H9 (cell line): ENCODE results near the gene FBXL7. TPM values are rescaled to one million over a fixed set of nuclear protein-coding genes. Genes with fewer than 3 reads are reported as not detected.

ENCODE experiments used
- DNase-seq: peaks from one replicate; pipeline ENCODE4 v3.0.0-alpha.2; 2017
- H2AFZ ChIP-seq: one replicate; pipeline ENCODE4 v1.6.1; 2013; ENCODE audit warnings: mild to moderate bottlenecking, low read length, control low read depth, moderate library complexity
- H2AK5ac ChIP-seq: 2 replicates; pipeline ENCODE4 v1.6.1; 2013; ENCODE audit warnings: low read length, control low read depth, mixed read lengths; ENCODE audit not compliant: insufficient read length
- H2BK120ac ChIP-seq: one replicate; pipeline ENCODE4 v1.6.1; 2013; ENCODE audit warnings: low read depth, mild to moderate bottlenecking, low read length, control low read depth, inconsistent platforms; ENCODE audit not compliant: poor library complexity, severe bottlenecking
- H2BK12ac ChIP-seq: 2 replicates; pipeline ENCODE4 v1.6.1; 2013; ENCODE audit warnings: low read length, control low read depth, mixed read lengths, low read depth; ENCODE audit not compliant: insufficient read length
- H2BK15ac ChIP-seq: 2 replicates; pipeline ENCODE4 v1.6.1; 2013; ENCODE audit warnings: low read depth, low read length, control low read depth
- H2BK20ac ChIP-seq: one replicate; pipeline ENCODE4 v1.6.1; 2013; ENCODE audit warnings: low read depth, mild to moderate bottlenecking, low read length, control low read depth, inconsistent platforms; ENCODE audit not compliant: poor library complexity, severe bottlenecking
- H2BK5ac ChIP-seq: 2 replicates; pipeline ENCODE4 v1.6.1; 2013; ENCODE audit warnings: low read length, control low read depth, mixed read lengths; ENCODE audit not compliant: insufficient read length
- H3K14ac ChIP-seq: 2 replicates; pipeline ENCODE4 v1.6.1; 2013; ENCODE audit warnings: low read length, control low read depth; ENCODE audit not compliant: insufficient read depth
- H3K18ac ChIP-seq: 2 replicates; pipeline ENCODE4 v1.6.1; 2013; ENCODE audit warnings: low read depth, mild to moderate bottlenecking, mixed read lengths, low read length, control low read depth; ENCODE audit not compliant: insufficient read length
- H3K23ac ChIP-seq: 2 replicates; pipeline ENCODE4 v1.6.1; 2013; ENCODE audit warnings: low read length, control low read depth, mixed read lengths, low read depth; ENCODE audit not compliant: insufficient read length
- H3K23me2 ChIP-seq: 2 replicates; pipeline ENCODE4 v1.6.1; 2013; ENCODE audit warnings: low read depth, mild to moderate bottlenecking, mixed read lengths, low read length, control low read depth; ENCODE audit not compliant: insufficient read length, poor library complexity, severe bottlenecking
- H3K27ac ChIP-seq: 2 replicates; pipeline ENCODE4 v1.5.1; 2013; ENCODE audit warnings: low read length, control low read depth, mixed read lengths, low read depth; ENCODE audit not compliant: insufficient read length
- H3K27me3 ChIP-seq: 2 replicates; pipeline ENCODE4 v1.6.1; 2013; ENCODE audit warnings: low read length, control low read depth, inconsistent platforms; ENCODE audit not compliant: insufficient read depth
- H3K4ac ChIP-seq: 2 replicates; pipeline ENCODE4 v1.6.1; 2013; ENCODE audit warnings: low read depth, mild to moderate bottlenecking, control low read depth, inconsistent platforms, low read length, moderate library complexity
- H3K4me1 ChIP-seq: 2 replicates; pipeline ENCODE4 v1.6.1; 2013; ENCODE audit warnings: low read length, control low read depth, inconsistent platforms; ENCODE audit not compliant: insufficient read depth
- H3K4me2 ChIP-seq: 2 replicates; pipeline ENCODE4 v1.6.1; 2013; ENCODE audit warnings: low read length, control low read depth, mixed read lengths; ENCODE audit not compliant: insufficient read length, insufficient read depth
- H3K56ac ChIP-seq: 2 replicates; pipeline ENCODE4 v1.6.1; 2013; ENCODE audit warnings: low read depth, mild to moderate bottlenecking, mixed read lengths, low read length, control low read depth; ENCODE audit not compliant: insufficient read length
- H3K79me1 ChIP-seq: 2 replicates; pipeline ENCODE4 v1.6.1; 2013; ENCODE audit warnings: low read depth, mild to moderate bottlenecking, moderate library complexity, low read length, control low read depth, inconsistent platforms; ENCODE audit not compliant: insufficient read depth, poor library complexity, severe bottlenecking
- H3K79me2 ChIP-seq: 2 replicates; pipeline ENCODE4 v1.6.1; 2013; ENCODE audit warnings: low read length, control low read depth, inconsistent platforms; ENCODE audit not compliant: insufficient read depth
- H3K9ac ChIP-seq: 2 replicates; pipeline ENCODE4 v1.6.1; 2013; ENCODE audit warnings: low read length, control low read depth, mixed read lengths; ENCODE audit not compliant: insufficient read length; ENCODE audit errors: extremely low read depth
- H3K9me3 ChIP-seq: one replicate; pipeline ENCODE4 v1.6.1; 2013; ENCODE audit warnings: low read depth, low read length, inconsistent platforms; ENCODE audit not compliant: control insufficient read depth
- H3T11ph ChIP-seq: one replicate; pipeline ENCODE4 v1.6.1; 2013; ENCODE audit warnings: mild to moderate bottlenecking, low read length, control low read depth, inconsistent platforms
- H4K20me1 ChIP-seq: one replicate; pipeline ENCODE4 v1.6.1; 2013; ENCODE audit not compliant: control insufficient read depth, insufficient read length, insufficient read depth
- H4K5ac ChIP-seq: 2 replicates; pipeline ENCODE4 v1.6.1; 2013; ENCODE audit warnings: low read depth, mild to moderate bottlenecking, mixed read lengths, low read length, control low read depth; ENCODE audit not compliant: insufficient read length
- H4K8ac ChIP-seq: replicated peaks from 2 replicates; pipeline ENCODE4 v1.6.1; 2013; ENCODE audit warnings: low read length, control low read depth, mixed read lengths, low read depth; ENCODE audit not compliant: insufficient read length
- H4K91ac ChIP-seq: 2 replicates; pipeline ENCODE4 v1.6.1; 2013; ENCODE audit warnings: low read depth, mild to moderate bottlenecking, moderate library complexity, mixed read lengths, low read length, control low read depth; ENCODE audit not compliant: insufficient read length
- H3K27ac Mint-ChIP-seq, 3 experiments: 2 replicates in 2 of 3; 3 replicates in 1 of 3; pipeline ENCODE4 v1.8.0; 2020 to 2021; ENCODE audit warnings: mixed read lengths in 3 of 3, mild to moderate bottlenecking in 1 of 3, moderate library complexity in 1 of 3
- H3K27me3 Mint-ChIP-seq: 2 replicates; pipeline ENCODE4 v1.8.0; 2021; ENCODE audit warnings: low read depth, mild to moderate bottlenecking, moderate library complexity, mixed read lengths
- H3K36me3 Mint-ChIP-seq, 3 experiments: 2 replicates in 2 of 3; 3 replicates in 1 of 3; pipeline ENCODE4 v1.8.0; 2020 to 2021; ENCODE audit warnings: low read depth in 3 of 3, mixed read lengths in 3 of 3; ENCODE audit not compliant: insufficient read depth in 1 of 3
- H3K4me1 Mint-ChIP-seq, 2 experiments: 2 replicates each; pipeline ENCODE4 v1.8.0; 2020; ENCODE audit warnings: mixed read lengths in 2 of 2
- H3K4me3 Mint-ChIP-seq, 2 experiments: 2 replicates in 1 of 2; 3 replicates in 1 of 2; pipeline ENCODE4 v1.8.0; 2020 to 2021; ENCODE audit warnings: mild to moderate bottlenecking in 2 of 2, mixed read lengths in 2 of 2, moderate library complexity in 1 of 2
- H3K9me3 Mint-ChIP-seq, 2 experiments: 2 replicates in 1 of 2; 3 replicates in 1 of 2; pipeline ENCODE4 v1.8.0; 2020; ENCODE audit warnings: mild to moderate bottlenecking in 2 of 2, mixed read lengths in 2 of 2, moderate library complexity in 1 of 2
- WGBS: extraction: QIAGEN DNeasy Blood & Tissue Kit; methylation state at CpG from one replicate; pipeline ENCODE4 v1.1.7; 2013; ENCODE audit warnings: missing lambda C conversion rate, low lambda C conversion rate, mixed read lengths; ENCODE audit not compliant: insufficient read length; ENCODE audit errors: extremely low coverage; 5-methylcytosine and 5-hydroxymethylcytosine counted together
- total RNA-seq: library from RNA; stranded (reverse); gene quantifications from 2 replicates; pipeline ENCODE4 v1.2.1, GENCODE V29; 2021
- TF ChIP-seq, protein P1 (sequence below): fragments of 200-600 bp; sonication (generic); conservative IDR thresholded peaks from 3 replicates; pipeline ENCODE4 v1.8.0; 2021; ENCODE audit warnings: antibody characterized with exemption, mild to moderate bottlenecking

Gene FBXL7
- total RNA-seq, 1 experiment from 2014 or later = 14.6 TPM

DNA sequence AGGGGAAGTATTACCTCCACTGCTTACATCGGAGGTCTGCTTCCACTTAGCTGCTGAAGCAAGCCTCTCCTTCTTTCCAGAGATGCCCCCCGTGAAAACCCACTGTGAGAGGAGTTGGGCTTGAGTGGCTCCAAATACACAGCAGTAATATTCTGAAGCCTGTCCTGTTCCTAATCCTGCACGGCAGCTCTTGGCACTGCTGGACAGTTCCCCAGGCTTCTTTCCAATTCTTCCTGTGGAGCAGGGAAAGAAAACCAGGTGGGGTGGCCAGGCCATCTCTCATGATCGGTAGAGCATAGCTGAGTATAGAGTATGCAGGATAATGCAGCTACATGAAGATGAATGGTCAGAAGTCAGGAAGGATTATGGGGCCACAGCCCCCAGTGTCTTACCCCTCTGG, 344.3 kb downstream of the FBXL7 start:
- Histone ChIP-seq H3K56ac (no peak overlapping the region), H2BK12ac (no peak overlapping the region), H3K27me3 (no peaks in the 10 kb centered on the region), H3K79me2 (no peaks in the 10 kb centered on the region), H2BK5ac (no peak overlapping the region), H3K79me1 (no peaks in the 10 kb centered on the region), H3T11ph (no peak overlapping the region), H3K4ac (no peak overlapping the region), H3K4me2 (no peak overlapping the region), H2AK5ac (no peak overlapping the region), H3K9ac (no peak overlapping the region), H2BK120ac (no peak overlapping the region), H4K91ac (no peak overlapping the region), H2BK20ac (no peak overlapping the region), H3K4me1 (no peaks in the 10 kb centered on the region), H3K23ac (no peak overlapping the region), H3K23me2 (no peaks in the 10 kb centered on the region), H4K20me1 (no peaks in the 10 kb centered on the region), H4K5ac (no peak overlapping the region), H2BK15ac (no peak overlapping the region), H3K18ac (no peak overlapping the region), H3K9me3 (peaks cover 9% of the 10 kb centered on the region), H2AFZ (no peak overlapping the region), H3K14ac (no peak overlapping the region), H3K27ac (no peak overlapping the region), H4K8ac (no peak overlapping the region)
- Mint-ChIP-seq H3K27ac (no peak overlapping the region), H3K4me1 (peaks cover 0 to 3% of the 10 kb centered on the region in 2 experiments; a peak in 1 of 4 replicates), H3K4me3 (no peak overlapping the region), H3K36me3 (peaks cover 13 to 24% (median 16%) of the 10 kb centered on the region in 3 experiments), H3K27me3 (no peaks in the 10 kb centered on the region), H3K9me3 (peaks cover 21 to 31% of the 10 kb centered on the region in 2 experiments)
- DNase-seq = no peak
- TF ChIP-seq, protein P1, sequence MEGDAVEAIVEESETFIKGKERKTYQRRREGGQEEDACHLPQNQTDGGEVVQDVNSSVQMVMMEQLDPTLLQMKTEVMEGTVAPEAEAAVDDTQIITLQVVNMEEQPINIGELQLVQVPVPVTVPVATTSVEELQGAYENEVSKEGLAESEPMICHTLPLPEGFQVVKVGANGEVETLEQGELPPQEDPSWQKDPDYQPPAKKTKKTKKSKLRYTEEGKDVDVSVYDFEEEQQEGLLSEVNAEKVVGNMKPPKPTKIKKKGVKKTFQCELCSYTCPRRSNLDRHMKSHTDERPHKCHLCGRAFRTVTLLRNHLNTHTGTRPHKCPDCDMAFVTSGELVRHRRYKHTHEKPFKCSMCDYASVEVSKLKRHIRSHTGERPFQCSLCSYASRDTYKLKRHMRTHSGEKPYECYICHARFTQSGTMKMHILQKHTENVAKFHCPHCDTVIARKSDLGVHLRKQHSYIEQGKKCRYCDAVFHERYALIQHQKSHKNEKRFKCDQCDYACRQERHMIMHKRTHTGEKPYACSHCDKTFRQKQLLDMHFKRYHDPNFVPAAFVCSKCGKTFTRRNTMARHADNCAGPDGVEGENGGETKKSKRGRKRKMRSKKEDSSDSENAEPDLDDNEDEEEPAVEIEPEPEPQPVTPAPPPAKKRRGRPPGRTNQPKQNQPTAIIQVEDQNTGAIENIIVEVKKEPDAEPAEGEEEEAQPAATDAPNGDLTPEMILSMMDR = no peak
- WGBS = no CpG with 5 or more reads among the region's 4 CpGs
